GM21576 (cell line): Measurements from ENCODE around the gene PRR16.

Experiments used
- ATAC-seq: cut with Tn5 transposase; IDR thresholded peaks from one replicate; pipeline ENCODE4 v1.9.1; 2021; ENCODE audit warnings: mild to moderate bottlenecking, moderate library complexity; ENCODE audit not compliant: unreplicated experiment

Gene PRR16

DNA sequence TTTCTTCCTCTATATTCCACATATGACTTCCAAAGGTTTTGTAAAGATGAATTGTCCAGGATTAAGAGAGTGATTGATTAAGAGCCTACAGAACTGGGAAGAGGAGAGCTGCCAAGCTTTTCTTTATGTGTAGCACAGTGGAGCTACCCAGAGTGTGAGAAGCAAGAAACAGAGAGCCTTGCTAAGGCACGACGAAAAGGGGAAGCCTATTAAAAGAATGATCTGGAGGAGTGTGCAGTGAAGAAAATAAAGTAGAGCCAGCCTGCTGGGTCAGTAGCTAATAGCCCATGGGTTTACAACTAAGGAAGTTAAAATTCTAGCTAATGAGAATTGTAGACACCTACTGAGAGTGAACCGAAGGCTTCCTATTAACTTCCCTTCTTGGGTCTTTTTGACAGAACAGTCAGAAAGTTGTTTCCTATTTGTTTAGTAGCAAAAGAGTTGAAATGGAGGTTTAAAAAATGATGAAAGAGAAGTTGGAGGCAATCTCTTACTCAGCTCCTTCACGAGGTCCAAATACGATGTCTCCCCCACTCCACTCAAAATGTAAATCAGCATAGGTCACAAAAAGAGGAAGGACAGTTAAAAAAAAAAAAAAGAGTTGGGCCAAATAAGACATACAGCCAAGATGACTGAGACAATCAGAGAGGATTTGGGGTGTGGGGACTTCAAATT is 957 bp upstream of the PRR16 start:
- no peak for ATAC-seq

DNA sequence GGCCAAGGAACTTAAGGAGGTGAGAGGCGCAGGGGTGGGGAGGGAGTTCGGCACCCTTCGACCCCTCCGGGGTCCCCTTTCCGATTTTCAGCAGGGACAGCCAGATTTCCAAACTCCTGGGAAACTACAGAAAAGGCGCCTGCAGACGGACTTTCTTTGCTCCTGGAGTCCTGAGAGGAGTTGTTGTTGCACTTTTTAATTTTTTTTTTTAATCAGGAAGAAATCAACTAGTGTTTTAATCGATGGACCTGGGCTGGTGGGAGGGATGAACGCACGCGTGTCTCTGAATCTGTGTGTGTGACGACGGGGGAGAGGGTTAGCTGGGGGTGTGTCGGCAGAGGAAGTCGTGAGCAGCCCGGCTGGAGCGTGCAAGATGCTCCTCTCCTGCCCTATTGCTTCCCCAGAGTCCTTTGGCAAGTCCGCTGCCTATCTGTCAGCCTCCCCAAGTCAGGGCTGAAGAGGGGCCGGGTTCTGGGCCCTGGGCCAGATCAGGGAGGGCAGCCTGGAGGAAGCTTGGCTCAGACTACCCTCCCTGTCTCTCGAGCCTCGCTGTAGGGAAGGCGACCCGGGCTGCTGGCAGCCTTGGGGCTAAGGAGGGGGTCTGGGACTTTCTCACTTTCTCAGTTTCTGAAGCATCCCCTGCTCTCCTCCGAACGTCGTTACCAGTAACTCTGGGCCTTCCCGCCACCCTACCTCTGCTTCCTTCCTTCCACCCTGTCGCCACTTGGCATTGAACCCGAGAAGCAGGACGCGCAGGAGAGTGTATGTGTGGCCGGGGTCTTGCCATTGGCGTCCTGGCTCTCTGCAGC is 731 bp downstream of the PRR16 start:
- no peak for ATAC-seq

DNA sequence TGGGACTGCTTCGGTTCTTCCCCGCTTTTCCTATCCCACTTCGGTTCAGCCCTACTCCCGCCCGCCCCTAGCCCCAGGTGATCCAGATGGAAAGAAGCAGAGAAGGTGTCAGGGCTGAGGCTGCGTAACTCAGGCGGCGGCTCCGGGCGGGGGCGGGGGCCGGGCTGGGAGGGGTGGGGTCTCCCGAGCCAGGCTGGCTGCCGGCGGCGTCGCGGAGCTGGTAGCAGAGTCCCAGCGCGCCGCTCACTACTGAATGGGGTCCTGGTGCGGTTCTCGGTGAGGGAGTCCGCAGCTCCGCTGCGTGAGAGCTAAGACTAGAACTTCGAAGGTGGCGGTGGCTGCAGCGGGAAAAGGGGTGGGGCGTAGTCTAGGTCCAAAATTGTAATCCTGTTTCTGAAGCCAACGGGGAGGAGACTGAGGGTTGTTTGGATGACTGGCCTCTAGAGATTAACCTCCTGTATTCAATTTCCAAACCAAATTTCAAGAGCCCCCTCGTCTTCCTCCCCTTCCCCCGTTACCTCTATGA is 1.4 kb downstream of the PRR16 start:
- ATAC-seq: no peak

DNA sequence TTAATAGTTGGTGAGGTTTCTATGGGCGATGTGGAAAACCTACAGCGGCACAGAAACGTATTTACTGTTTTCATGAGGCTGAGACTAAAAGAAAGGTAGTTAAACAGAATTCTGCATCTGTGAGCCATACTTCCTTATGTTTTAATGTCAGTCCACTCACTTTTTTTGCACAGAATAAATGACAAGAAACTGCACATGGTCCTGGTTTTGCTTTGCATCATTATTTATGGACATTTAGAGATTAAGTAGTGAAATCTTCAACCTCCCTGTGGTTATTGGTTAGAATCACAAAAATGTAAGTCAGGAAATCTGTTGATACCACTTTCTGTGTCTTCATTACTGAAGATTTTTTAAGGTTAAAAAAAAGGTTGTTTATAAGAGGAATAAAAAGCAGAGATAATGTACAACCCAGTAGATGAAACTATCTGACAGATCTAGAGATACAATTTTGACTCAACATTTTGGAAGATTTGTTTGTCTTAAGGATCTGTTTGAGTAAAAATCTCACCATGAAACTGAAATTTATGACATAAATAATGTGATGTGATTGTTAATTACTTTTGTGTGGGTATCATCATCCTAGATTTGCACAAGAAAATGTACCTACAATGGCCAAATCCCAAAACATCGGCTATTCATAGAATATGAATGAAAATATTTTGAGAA is 2.4 kb downstream of the PRR16 start:
- no peak for ATAC-seq

DNA sequence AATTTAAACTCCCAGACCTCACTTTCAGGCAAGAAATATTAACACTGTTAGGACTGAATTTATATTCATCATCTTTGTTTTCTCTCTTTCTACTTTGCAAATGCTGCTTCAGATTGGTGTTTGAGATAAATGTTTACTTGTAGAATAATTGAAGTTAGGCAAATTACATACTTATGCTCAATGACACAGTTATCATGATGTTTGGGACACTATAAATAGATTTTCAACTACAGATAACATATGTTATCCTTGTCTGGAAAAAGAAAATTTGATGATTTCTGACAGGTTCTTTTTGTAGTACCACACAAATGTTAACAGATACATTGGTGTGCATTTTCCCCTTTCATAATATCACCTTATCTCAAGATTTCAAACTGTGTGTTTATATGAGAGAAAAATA is 7.9 kb downstream of the PRR16 start:
- ATAC-seq: no peak

DNA sequence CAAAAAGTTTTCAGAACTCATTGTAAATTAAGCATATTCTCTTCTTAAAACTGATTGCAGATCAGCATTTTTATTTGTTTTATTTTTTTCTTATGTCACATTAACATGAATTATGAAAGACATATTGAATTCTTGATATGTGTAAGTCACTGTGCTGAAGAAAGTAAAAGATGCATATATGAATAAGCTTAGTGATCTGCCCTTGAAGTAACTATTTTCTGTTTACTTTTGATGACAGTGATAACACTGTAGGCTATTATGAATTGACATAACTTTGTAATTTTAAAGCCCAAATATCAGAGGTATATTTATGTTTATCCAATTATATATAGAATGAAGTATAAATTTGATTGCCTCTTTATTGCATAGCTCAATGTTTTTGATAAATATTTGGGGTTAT is 8.8 kb downstream of the PRR16 start:
- no peak for ATAC-seq

DNA sequence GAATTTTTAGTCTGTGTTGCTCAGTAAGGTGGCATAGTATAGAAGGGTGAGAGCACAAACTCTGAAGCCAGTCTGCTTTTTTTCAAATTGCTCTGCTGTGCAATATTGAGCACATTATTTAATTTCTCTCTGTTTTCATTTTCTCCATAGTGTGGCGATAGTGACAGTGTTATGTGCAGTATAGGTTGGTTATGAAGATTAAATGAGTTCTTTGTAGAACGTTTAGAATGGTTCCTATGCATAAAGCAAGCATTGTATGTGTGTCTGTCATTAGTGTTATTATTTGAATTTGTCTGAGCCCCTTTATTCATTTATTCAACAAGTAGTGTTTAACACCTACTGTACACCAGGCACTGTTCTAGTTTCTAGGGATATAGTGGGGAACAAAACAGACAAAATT is 9.2 kb downstream of the PRR16 start:
- no peak for ATAC-seq

DNA sequence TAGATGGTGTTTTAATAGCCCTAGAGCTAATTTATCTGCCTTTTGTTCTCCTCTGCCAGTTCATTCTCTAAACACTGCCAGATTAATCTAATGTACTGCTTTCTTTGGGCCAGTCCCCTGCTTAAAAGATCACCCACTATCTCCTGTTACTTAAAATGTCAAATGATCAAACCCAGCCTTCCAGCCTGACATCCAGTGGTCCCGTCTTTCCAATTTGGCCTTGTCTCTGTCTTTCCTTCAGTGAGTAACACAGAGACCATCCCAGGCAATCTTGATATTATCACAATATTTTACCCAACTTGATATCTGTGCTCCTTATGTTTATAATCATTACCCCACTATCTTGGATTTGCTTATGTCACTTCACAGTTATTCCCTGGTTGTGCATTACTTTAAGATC is 12.0 kb downstream of the PRR16 start:
- no peak for ATAC-seq

DNA sequence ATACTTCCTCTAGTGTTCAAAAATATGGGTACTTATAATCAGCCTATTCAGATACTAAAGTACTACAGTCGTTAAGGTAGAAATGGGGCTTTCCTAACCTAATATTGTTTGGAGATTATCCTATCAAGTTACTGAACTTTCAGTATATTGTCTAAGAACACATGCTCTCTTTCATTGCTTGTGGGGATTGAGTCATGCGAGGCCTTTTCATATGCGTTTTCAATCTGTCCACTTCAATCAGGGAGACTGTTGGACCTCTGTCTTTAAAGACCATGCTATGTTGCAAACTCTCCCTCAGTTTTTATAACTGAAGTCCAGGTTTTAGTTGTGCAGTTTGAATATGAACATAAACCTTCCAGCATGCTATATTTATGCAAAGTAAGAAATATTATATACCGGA is 15.0 kb downstream of the PRR16 start:
- no peak for ATAC-seq

DNA sequence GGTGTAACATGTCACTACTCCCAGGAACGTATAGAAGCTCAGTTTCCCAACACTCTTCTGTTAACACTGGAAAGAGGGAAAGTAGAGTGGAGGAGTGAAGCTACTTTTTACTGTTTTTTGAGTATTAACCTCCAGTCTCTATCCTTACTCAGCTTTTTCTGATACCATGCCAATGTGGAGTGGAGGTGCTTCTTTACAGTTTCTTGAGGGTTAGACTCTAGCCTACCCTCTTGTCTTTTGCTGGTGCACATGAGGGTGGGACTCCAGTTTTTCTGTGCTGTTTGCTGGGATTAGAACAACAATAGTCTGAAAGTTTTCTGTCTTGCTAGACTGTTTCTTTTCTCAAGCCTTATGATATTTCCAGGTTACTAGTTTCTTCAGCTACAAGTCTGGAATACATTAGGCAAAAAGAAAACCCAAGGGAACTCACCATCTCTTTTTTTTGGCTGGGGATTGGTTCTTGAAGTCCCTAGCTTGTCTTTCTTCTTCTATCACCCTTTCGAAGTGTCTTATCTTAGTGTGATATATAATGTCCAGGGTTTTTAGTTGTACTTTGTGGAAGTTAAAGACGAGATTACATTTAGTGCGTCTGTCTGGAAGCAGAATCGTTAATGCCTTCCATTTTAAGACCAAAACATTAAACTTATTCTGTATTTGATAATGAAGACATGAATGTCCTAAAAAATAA is 35.9 kb downstream of the PRR16 start:
- no peak for ATAC-seq

DNA sequence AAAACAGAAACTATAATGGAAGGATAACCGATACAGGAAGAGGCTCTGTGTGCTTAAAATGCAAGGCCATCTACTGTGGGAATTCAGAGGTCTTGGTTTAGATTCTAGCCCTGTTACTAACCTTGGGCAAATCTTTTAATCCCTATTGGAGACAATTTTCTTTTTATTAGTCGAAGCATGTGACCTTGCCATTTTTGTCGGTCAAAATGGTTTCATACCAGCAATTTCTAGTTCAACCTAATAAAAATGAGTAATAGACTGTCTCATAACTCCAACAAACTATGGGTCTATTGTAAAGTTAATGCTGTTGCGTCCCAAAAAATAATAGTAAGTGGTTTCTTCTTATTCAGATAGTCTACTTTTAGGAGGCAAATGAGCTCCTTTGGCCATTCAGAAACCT is 38.4 kb downstream of the PRR16 start:
- ATAC-seq: no peak

DNA sequence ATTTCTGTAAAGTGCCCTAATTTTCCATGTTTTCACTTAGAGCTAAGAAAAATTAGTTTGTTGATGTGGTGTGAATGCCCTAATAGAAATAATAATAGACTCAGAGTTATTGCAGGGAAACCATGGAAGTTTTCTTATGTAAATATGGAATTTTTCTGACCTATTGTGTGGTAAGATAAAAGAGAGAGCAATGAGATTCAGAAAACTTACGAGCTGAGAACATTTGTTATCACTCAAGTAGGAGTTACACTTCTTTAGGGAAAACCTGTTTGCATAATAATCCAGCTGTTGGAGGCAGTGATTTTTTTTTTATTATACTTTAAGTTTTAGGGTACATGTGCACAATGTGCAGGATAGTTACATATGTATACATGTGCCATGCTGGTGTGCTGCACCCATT is 39.2 kb downstream of the PRR16 start:
- ATAC-seq: no peak

DNA sequence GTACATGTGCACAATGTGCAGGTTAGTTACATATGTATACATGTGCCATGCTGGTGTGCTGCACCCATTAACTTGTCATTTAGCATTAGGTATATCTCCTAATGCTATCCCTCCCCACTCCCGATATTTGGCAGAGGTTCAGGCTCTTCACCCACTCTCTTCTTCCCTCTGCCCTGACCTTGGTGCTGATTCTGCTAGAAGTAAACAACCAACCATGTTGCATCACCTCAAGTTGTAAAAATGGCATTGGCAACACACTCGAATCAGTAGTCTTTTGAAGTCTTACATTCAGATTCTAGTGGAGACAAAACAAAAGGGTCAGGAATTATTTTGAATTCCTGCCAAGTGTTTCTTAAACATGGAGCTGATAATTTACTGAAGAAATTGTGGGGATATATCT is 40.0 kb downstream of the PRR16 start:
- no peak for ATAC-seq

DNA sequence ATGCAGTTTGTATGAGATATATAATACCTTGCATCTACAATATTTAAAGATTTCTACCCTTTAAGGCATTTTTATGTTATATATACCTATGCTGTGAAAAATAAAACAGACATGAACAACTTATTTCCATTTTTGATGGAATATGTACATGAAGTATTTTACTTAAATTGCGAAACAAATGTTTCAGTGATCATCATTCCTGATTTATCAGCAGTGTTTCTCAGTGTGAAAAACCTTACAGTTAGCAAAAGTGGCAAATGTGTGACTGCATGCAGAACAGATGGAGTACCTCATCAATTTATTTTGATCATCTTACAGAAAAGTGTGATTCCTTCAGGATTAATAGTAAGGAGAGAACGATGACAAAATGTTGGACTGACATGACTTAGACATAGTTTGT is 43.1 kb downstream of the PRR16 start:
- no peak for ATAC-seq

DNA sequence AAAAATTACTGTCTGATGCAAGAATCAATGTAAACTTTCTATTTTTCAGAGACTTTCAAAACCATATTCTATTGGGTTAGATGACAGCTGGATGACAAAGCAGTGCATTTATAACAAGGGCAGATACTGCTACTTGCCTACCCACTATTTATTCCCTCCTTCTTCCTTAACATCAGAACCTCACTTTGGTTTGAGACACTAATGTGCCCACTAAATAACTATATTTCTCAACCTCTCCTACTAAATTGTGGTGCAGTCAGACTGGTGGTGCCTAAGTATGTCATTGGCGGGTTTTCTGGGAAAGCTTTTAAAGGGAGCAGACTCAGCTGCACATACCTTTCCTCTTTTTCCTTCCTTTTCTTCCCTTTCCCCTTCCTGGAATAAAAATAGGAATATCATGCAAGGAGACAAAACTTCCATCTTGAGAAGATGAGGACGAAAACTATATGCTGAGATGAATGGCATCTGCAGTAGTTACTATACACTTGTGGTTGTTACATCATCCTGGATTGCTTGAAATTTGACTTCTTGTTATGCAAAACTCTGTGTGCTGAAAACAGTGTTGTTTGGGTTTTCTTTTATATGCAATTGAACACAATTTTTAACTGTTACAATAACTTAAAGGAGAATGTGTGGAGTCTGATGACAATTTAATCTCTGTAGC is 43.8 kb downstream of the PRR16 start:
- ATAC-seq: no peak

DNA sequence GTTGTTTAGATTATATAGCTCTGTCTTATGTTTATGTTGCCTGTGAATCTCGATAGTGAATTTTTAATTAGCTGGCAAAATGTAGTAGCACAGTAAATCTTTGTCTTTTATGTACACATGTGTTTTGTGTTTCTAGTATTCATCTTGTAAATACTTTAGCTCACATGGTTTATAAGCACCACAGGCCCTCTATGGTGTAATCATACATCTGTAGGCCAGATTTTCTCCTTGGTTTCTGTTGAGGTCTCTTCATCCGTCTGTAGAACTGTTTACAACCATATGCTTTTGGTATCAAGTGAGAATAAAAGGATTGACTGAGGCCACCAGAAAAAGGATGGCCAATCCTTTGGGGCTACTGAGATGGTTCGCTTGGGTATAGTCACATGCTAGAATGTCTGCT is 45.0 kb downstream of the PRR16 start:
- no peak for ATAC-seq

DNA sequence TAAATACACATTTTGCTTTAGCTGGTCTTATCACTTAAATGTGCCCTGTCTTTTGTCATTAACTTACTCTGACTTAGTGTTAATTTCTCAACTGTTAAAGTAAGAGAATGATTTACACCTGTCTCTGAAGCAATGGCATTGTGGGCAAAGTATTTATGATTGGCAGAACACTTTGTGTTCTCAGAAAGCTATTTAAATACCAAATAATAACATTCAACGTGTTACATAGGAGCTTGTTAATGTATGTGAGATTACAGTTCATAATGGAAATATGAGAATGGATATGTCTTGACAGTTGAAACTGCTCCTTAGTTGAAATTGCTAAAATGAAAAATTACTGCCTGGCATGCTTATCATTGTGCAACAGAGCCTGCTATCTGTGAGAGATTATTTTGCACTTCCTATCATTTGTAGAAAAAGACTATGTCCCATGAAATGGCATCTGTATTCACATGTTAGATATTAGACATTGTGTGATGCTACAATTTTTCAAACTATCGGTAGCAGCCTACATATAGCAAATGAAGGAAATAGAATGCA is 46.1 kb downstream of the PRR16 start:
- no peak for ATAC-seq

DNA sequence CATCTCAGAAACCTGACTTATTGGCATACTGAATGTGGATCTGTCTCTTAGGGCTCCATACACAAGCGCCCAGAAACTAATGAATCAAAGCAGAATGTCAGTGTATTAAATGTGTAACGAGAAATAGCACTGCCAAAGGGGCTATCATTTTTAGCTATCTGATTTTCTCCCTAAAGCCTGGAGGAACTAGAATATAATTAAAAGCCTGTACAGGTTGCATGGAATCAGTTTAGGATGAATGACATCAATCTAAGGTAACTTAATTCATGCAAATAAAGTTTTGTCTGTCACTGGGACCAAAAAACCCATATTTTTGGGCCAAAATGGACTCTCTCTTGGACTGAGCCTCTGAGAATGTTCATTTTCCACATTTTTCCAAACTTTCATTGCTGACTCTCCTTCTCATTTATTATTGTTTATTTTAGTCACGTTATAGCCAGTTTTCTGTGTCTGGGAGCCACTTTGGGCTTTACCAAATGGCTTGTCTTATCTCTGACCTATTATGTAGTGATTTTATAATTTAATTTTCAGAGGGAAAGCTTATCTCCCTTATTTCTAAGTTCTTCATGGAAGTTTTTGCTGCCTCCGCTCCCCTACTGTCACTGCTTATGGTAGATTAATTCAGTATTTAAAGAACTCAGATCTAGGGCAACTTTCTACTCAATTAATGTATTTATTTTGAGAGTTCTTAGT is 47.0 kb downstream of the PRR16 start:
- ATAC-seq: no peak

DNA sequence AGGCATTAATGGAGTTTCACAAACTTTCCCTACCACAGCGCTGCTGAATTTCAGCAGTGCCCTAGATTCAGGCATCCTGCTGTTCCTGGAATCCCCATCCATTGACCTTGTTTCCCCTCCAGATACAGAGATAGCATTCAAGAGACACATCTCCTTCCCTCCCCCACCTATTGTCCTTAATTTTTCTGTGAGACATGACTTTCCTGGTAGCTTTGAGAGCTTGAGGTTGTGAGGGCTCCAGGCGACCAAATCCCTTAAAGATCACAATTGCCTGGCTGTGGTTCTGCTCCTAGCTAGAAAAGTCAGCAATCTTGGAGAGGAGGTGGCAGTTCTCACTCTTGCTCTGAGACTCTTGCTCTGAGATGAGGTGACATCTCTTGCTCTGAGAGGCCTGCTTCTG is 48.0 kb downstream of the PRR16 start:
- no peak for ATAC-seq
